HG03469 (cell line): ENCODE results near the gene SEMA3E.
"Not testable (repeated sequence)": the region's sequence is repeated elsewhere in the genome, so short reads cannot be mapped to it uniquely, and the experiment has no call there.

Source experiments
- ATAC-seq: cut with Tn5 transposase; IDR thresholded peaks from one replicate; pipeline ENCODE4 v1.9.1; 2021; ENCODE audit warnings: mild to moderate bottlenecking, moderate library complexity, moderate number of reproducible peaks; ENCODE audit not compliant: unreplicated experiment

The SEMA3E gene

GRCh38 chr7:83457022-83457892, 191.7 kb downstream of the SEMA3E start:
- ATAC-seq = no peak

GRCh38 chr7:83456413-83456812, 192.5 kb downstream of the SEMA3E start:
- no peak for ATAC-seq

- no peak for ATAC-seq
Observed at GRCh38 chr7:83455612-83456011, 193.3 kb downstream of the SEMA3E start.

DNA sequence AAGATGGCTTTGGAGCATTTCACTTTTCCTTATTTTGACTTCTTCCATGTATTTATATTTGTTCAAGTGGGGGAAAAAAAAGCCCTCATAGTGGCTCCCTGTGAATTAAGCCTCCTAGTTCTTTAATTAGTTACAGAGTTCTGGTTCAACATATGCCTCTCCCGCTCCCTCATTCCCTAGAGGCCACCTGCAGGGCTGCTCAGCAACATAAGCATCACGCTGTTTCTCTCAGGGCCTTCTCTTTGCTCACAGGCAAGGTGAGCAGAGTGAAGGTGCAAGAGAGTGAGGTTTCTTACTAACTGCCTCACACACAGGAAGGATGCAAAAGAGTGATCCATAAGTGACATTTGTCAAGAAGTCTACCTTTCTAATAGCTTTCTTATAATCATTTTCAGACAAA, 196.7 kb downstream of the SEMA3E start:
- no peak for ATAC-seq

DNA sequence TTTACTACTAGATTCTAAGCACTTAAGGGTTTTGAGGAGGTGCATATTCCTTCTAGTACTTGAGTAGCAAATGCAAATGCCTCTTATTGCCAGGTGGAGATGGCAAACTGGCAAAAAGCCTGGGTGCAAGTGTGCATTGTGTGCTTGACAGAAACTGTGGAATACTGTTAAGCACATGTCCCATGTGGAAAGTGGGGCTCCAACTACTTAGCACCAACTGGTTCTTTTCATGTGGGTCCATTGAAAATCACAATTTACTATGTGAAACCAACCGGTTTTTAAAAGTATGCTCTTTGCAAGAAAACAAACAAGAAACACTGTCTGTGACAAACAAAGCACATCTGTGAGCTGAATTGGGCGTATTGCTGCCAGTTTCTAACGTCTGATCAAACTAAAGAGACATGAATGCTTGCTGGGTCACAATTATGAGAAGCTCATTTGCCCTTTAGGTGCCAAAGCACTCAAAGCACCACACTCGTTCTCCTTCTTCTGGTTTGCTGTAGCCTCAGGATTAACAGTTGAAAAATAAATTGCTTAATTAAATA, 197.4 kb downstream of the SEMA3E start:
- no peak for ATAC-seq

GRCh38 chr7:83449781-83450180, 199.2 kb downstream of the SEMA3E start:
- no peak for ATAC-seq

DNA sequence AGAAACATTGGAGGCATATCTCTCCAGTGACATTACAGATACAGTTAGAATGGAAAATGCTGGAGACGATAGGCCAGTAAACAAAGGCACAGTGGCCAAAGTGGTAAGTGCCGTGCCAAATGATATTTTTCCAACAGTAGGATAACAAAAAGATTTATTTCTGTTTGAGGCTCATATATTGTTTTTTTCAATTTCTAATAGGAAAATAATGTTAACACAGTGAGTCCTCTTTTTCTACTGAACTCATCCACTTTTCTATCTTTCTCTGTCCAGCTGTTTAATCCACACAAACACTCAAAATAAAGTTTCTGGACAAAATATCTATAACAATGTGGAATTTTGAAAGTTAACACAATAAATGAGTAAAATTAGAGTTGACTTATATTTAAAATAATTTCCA, 201.3 kb downstream of the SEMA3E start:
- no peak for ATAC-seq

DNA sequence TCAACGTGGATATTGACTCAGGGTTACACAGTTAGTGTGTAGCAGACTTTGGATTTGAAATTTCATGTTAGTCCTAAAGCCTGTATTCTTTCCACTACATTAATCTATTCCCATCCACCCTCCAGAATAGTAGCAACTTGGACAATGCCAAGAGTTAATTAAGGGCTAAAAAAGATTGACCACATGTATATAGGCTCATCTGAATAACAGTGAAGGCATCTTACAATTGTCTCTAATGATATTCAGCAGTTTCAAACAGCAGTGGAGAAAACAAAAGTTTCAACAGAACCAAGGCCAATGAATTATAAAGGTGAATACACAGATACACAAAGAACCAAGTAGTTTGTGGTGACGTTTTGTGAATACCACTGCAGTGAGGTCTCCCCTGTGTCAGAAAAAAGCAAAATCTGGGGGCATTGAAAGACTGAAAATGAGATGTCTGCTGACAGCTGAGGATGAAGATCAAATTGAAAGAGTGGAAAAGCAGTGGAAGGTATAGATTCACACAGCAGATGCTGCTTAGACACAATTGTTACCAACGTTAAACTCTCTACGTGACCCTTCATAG, 202.8 kb downstream of the SEMA3E start:
- ATAC-seq = no peak

- ATAC-seq = no peak
Observed at GRCh38 chr7:83442911-83443310, 206.0 kb downstream of the SEMA3E start.

DNA sequence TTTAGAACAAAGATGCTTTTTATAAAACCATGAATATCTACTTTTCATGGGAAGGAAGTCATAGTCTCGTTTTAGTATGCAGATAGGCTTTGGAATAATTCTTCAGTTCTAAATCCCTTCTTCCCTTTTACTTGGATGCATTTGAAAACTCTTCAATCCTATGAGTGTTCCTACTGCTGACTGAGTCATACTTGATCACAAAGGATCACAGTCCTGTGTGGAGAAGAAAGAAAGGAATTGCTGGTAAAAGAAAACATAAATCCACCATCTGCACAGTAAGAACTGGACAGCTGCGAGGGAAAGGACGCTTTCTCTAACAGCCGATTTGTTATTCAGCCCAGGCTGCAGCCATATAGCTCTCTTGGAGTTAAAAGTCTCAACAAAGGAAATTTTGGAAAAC, 209.9 kb downstream of the SEMA3E start:
- ATAC-seq = no peak

GRCh38 chr7:83430289-83430688, 218.7 kb downstream of the SEMA3E start:
- ATAC-seq = not testable (repeated sequence)

DNA sequence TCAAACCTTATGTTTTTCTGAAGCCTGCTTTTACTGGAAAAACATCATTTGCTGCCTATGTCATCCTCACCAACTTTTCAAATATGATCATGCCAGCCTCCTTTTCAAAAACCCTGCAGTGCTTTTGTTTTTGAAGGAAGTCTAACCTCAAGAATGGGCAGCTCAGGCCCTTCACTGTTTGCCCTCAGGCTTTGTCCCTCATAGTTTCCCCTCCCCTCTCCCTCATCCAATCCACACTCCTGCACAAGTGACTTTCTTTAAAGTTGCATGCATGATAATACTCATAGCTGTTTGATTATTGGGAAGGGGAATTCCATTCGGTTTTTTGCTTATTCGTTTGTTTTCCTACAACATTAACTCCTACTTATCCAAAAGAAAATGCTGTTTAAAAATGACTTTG, 219.4 kb downstream of the SEMA3E start:
- no peak for ATAC-seq

DNA sequence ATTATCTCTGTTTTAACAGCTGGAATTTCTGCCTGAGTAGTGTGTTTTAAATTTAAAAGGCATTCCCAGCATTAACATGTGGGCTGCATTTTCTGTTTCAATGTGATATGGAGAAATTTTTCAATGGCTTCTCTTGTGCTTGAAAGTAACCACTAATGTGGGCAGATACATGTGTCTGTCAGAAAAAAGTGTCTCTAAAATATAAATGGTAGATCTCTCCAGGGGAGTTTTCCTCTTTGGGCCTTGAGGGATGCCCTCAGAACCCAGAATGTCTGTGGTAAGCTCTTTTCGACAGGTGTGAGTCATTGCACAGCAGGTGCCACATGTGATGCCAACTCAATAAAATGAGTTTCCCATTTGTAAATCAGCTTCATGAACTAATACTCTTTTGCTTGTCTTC, 221.1 kb downstream of the SEMA3E start:
- ATAC-seq = no peak

GRCh38 chr7:83426325-83426724, 222.6 kb downstream of the SEMA3E start:
- no peak for ATAC-seq

DNA sequence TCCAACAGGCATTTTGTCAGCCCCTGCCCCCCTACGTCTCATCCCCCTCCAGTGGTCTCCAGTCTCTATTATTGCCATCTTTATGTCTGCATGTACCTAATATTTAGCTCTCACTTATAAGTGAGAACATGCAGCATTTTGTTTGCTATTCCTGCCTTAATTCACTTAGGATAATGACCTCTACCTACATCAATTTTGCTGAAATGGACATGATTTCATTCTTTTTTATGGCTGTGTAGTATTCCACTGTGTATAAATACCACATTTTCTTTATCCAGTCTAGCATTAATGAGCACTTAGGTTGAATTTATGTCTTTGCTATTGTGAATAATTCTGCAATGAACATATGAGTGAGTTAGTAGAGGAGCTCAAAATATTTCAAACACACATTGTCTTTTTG, 229.9 kb downstream of the SEMA3E start:
- ATAC-seq = no peak

- ATAC-seq = no peak
Observed at GRCh38 chr7:83415840-83416239, 233.1 kb downstream of the SEMA3E start.

DNA sequence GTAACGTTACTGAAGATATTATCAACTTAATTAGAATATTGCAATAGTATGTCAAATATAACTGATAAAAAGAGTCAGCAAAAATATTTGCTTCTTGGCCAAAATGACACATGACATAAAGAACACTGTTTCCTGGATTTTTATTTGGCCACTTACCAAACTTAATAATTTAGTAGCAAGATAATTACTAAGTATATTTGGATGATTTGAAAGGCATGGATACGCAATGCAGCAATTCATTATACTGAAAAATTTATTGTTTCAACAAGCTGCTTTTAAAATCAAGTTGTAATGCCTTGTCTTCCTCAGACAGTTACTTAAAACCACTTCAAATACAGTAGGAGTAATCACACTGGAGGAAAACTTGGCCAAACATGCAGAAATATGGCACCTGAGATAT, 234.0 kb downstream of the SEMA3E start:
- ATAC-seq = no peak

DNA sequence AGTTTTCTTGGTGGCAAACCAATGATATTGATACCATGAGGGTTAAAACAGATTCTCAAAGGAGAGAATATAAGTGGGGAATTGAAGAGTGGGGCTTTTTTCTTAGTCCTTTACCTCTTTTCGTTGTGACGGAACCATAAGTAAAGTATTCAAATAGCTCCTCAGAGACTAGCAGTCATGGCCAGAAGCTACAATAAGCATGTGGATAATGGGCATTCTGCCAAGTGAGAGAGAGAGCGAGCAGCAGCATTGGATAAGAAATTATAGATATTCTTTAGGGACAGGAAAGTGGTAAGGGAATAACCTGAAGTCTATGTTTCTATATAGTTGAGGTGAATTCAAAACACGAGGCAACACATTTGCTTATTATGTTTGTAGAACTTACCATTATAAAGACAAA, 235.1 kb downstream of the SEMA3E start:
- no peak for ATAC-seq

- no peak for ATAC-seq
Observed at GRCh38 chr7:83413424-83413823, 235.5 kb downstream of the SEMA3E start.

- no peak for ATAC-seq
Observed at GRCh38 chr7:83410989-83411591, 237.8 kb downstream of the SEMA3E start.

DNA sequence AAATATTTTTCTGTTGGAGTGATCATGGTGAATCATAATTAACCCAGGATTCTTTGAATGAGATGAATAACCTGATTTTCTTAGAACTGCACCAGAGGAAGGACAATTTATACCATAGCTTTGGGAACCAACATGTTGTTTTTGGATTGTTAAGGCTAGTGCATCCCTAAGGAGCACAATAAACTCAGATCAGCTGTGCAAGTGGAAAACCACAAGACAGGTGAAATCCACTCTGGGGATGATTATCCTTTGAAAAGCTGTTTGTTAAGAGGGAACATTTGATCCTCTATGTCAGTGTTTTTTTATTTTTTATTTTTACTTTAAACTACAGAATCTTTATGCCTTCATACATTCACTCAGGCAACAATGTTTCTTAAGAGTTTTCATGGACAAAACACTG, 254.2 kb downstream of the SEMA3E start:
- ATAC-seq = no peak

- no peak for ATAC-seq
Observed at GRCh38 chr7:83388436-83388835, 260.5 kb downstream of the SEMA3E start.
